GM18519 (cell line): ENCODE data around the gene TMEM81.

Experiments
- ATAC-seq: cut with Tn5 transposase; IDR thresholded peaks from one replicate; pipeline ENCODE4 v1.9.1; 2021; ENCODE audit warnings: mild to moderate bottlenecking, moderate library complexity; ENCODE audit not compliant: unreplicated experiment, low FRiP score

The TMEM81 gene

DNA sequence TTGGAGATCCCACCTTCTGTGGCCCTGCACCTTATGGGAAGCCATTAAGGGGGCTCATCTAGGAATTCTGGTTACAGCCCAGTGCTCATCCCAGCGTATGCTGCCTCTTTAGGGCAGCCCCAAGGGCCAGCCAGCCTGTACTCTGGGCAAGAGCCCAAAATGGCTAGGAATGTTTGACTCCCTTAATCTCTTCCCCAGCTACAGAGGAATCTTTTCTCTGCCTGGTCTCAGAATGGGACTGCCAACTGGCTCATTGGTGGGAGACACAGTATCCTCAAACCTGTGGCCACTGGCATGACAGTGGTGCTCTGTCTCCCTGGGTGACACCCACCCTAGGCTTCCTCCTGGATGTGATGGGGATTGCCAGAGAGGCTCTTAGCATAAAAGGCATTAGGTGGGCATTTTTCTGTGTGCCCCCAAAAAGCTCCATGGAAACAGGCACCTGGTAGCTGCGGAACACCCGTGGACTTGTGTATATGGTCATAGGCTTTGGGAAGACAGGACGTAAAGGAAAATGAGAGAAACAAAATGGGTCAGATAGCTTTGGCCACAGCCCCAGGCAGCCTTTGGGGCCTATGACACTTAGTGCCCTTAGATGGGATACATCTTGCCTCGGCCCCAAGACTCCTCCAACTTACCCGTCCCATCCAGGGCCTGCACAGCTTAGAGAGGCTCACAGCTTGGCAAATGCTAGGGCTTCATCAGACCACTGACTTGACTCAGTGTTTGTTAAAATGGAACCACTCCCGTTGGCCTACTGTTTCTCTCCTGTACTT, 6.9 kb downstream of the TMEM81 start:
- ATAC-seq, result no peak

DNA sequence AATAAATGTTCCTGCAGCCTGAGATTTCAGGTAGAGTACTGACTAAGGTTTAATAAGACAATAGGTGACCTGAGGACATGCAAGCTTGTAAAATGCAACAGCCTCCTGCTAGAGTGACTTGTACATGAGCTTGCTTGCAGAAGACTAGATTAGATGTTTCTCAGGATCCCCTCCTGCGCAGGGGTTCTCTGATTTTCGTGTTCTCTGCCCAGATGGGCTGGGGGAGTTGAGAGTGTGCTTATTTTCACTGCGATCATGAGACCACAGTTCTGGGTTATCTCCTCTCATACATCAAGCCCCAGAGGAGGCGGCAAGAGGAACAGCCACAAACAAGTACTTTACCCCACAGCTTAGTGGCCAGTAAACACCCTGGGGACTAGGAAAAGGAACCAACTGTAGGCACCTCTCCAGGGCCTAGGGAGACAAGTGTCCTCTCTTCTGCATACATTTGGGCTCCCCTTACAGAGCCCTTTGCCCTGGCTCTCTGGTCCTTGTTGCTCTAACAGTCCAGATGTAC, 8.0 kb downstream of the TMEM81 start:
- no peak for ATAC-seq

DNA sequence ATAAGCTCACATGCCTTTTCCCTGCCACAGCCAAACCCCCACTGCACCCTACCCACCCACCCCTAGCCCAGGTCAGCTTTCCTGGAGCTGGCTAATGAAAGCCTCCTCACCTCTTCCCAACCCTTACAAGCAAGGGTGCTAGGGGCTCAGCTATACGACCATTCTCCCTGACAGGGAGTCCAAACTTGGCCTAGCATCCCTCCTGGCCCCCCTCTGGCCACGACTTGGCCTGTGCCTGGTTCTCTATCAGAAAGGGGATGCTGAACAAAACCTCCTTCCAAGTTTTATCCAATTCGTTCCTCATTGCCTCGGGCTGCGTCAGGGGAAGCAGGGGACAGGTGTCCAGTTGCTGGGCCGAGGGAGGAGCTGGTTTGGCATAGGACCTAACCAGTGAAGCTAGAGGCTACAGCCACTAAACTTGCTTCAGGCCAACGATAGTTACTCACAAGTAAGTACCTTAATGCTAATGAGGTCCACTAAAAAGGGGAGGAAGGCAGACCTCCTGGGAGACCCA, 8.6 kb downstream of the TMEM81 start:
- no peak for ATAC-seq

GRCh38 chr1:205074513-205074912, 9.7 kb downstream of the TMEM81 start:
- no peak for ATAC-seq

GRCh38 chr1:205074084-205074483, 10.2 kb downstream of the TMEM81 start:
- ATAC-seq, result no peak

- ATAC-seq, result no peak
Observed at GRCh38 chr1:205073511-205073910, 10.7 kb downstream of the TMEM81 start.

GRCh38 chr1:205072881-205073280, 11.4 kb downstream of the TMEM81 start:
- no peak for ATAC-seq

- ATAC-seq, result no peak
Observed at GRCh38 chr1:205072286-205072685, 12.0 kb downstream of the TMEM81 start.

- no peak for ATAC-seq
Observed at GRCh38 chr1:205071801-205072200, 12.5 kb downstream of the TMEM81 start.

- no peak for ATAC-seq
Observed at GRCh38 chr1:205071028-205071409, 13.2 kb downstream of the TMEM81 start.

GRCh38 chr1:205069371-205070125, 14.7 kb downstream of the TMEM81 start:
- ATAC-seq, result no peak

DNA sequence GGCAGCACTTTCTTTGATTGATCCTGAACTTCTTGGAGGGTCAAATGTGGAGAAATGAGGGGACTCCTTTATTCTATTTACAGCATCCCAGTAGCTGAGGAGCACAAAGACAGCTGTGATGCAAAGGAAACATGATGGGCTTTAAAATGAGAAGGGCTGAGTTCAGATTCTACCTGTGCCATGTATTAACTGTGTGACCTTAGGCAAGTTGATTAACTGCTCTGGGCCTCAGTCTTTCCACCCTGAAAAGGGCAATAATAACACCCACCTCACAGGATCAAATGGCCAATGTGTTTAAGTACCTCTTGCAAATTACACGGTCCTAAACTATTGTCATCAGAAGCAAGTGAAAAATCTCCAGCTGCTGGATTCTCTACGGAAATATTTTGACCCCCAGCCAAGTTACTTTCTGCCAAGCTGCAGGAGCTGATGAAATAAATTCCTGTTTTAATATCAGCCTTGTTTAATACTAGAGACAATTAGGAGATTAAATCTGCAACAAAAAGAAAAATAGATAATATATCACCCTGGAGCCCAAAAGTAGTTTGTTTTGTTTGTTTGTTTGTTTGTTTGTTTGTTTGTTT, 15.7 kb downstream of the TMEM81 start:
- no peak for ATAC-seq

DNA sequence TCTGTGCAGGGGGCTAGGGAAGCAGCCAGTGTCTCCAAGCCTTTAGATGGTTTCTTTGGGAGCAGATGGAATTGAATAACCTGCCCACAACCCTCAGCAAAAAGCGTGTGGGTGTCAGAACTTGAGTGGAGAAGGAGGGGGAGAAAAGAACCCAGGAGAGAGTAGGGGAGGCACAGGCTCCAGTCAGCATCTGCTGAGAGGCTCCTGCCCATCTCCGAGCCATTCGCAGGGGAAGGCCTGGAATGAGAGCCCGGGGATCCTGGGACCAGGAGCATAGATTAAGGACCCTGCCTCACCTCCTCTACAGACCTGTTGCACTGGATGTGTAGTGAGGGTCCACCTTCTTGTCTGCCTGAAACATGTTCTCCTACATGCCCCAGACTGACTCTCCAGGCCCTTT, 16.3 kb downstream of the TMEM81 start:
- no peak for ATAC-seq

DNA sequence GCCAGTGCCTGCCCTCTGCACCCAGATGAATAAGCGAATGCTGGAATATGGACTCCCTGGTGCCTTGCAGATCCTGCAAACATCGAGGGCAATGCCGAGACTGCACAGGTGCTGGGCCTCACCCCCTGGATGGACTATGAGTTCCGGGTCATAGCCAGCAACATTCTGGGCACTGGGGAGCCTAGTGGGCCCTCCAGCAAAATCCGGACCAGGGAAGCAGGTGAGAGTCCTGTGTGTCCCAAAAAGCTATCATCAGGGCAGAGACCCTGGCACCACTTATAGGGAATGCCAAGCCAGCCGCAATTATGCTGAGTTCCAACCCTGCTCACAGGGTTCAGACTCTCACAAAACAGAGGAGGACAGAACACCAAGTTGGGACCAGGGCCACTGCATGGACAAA, 17.2 kb downstream of the TMEM81 start:
- no peak for ATAC-seq

DNA sequence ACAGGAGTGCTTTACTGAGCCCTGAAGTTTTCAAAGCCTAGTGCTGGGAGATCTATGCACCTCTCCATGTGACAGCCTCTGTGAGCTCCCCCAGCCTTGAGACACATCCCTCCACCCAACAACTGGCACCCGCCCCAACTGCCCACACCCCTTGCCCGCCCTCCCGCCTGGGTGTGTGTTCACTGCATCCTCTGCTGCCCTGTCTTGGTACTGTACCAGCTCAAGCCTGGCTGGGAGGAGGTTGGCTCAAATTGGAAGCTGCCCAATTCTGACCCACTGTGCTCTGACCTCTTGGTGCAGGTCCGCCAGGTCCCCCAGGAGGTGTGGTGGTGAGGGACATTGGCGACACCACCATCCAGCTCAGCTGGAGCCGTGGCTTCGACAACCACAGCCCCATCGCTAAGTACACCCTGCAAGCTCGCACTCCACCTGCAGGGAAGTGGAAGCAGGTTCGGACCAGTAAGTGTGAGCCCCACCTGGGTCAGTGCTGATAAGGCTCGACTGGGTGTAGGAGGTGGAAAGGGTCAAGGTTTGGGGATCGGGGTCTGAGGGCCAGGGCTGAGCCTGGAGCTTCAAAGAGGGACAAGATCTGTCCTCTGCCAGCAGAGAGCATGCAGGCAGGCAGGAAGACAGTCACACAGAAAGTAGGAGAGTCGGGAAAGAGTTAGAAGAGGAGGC, 18.0 kb downstream of the TMEM81 start:
- ATAC-seq, result no peak

DNA sequence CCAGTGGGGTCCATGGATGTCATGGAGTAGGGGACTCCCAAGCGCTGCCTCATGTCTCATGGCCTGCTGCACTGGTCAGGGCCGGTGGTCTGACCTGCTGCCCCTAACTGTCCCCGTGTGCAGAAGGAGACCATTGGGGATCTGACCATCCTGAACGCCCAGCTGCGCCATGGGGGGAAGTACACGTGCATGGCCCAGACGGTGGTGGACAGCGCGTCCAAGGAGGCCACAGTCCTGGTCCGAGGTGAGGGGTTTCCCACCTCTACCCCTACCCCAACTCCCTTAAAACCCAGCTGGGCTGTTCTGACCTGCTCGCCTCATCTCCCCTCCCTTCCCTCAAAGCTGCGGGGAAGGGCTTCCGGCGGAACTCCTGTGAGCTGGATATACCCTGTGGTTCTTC, 18.6 kb downstream of the TMEM81 start:
- no peak for ATAC-seq

DNA sequence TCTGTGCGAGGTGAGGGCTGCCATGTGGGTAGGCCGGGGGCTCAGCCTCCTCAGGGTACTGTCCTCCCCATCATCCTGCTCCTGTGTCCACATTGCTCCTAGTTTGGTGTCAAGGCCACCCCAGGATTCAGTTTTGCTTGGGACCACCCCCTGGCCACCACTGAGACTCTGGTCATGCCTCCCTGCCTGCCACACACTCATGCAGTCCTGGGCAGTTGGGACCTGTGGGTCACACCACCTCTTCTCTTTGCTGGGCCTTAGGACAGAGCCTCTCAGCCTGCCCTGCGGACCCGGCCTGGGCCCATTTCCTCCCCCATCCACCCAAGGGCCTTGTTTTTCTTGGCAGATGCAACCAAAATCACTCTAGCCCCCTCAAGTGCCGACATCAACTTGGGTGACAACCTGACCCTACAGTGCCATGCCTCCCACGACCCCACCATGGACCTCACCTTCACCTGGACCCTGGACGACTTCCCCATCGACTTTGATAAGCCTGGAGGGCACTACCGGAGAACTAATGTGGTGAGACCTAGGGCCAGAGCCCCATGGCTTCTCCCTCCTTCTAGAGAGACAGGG, 19.4 kb downstream of the TMEM81 start:
- no peak for ATAC-seq

GRCh38 chr1:205064301-205064700, 20.0 kb downstream of the TMEM81 start:
- ATAC-seq, result no peak

GRCh38 chr1:205062895-205063294, 21.4 kb downstream of the TMEM81 start:
- no peak for ATAC-seq

GRCh38 chr1:205062319-205062718, 21.9 kb downstream of the TMEM81 start:
- ATAC-seq, result no peak
